Gastroesophageal sphincter (tissue), 4 donors: ENCODE data around the gene CCDC73. TPM values are rescaled to one million over a fixed set of nuclear protein-coding genes. Genes with fewer than 3 reads are reported as not detected.

Source experiments
- ATAC-seq: fragments of 150-250 bp; one replicate; pipeline ENCODE4 v1.9.1; 2016; ENCODE audit warnings: mild to moderate bottlenecking, moderate library complexity
- H3K27ac ChIP-seq, 4 donors: fragments of 200-600 bp; sonication (generic) in 3 of 4; 1 replicate in 3 of 4; 2 replicates in 1 of 4; pipeline ENCODE4 v1.5.1; 2016 to 2019
- H3K27me3 ChIP-seq: fragments of 200-600 bp; sonication (generic); one replicate; pipeline ENCODE4 v1.5.1; 2019
- H3K36me3 ChIP-seq, 2 donors: fragments of 200-600 bp; sonication (generic); one replicate each; pipeline ENCODE4 v1.5.1; 2019; ENCODE audit warnings: control low read depth in 1 of 2
- H3K4me1 ChIP-seq, 3 donors: fragments of 200-600 bp; sonication (generic); 1 replicate in 2 of 3; 2 replicates in 1 of 3; pipeline ENCODE4 v1.5.1; 2016 to 2019; ENCODE audit warnings: control low read depth in 2 of 3
- H3K4me3 ChIP-seq, 2 donors: fragments of 200-600 bp; sonication (generic); one replicate each; pipeline ENCODE4 v1.5.1; 2019; ENCODE audit warnings: mild to moderate bottlenecking in 1 of 2, moderate library complexity in 1 of 2
- H3K9me3 ChIP-seq, 3 donors: fragments of 200-600 bp; sonication (generic); one replicate each; pipeline ENCODE4 v1.5.1; 2017 to 2019; ENCODE audit warnings: control low read depth in 2 of 3
- CTCF ChIP-seq, 4 experiments: fragments of 200-600 bp in 2 of 4; fragments of 450-650 bp in 2 of 4; sonication (generic) in 1 of 4; IDR thresholded peaks; one replicate each; pipeline ENCODE4 v1.5.1; 2017 to 2019; ENCODE audit warnings: antibody characterized with exemption in 4 of 4, mild to moderate bottlenecking in 2 of 4, moderate library complexity in 2 of 4
- EP300 ChIP-seq: sonication (generic); formaldehyde crosslinking; IDR thresholded peaks from one replicate; pipeline ENCODE4 v1.6.1; 2017; ENCODE audit warnings: antibody characterized with exemption, mild to moderate bottlenecking
- POLR2A ChIP-seq, 2 donors: fragments of 450-650 bp; IDR thresholded peaks; one replicate each; pipeline ENCODE4 v1.6.1; 2017; ENCODE audit warnings: antibody characterized with exemption in 2 of 2, mild to moderate bottlenecking in 2 of 2, moderate library complexity in 1 of 2
- POLR2AphosphoS5 ChIP-seq: sonication (generic); formaldehyde crosslinking; IDR thresholded peaks from one replicate; pipeline ENCODE4 v1.6.1; 2017; ENCODE audit warnings: antibody characterized with exemption
- WGBS, 2 donors: methylation state at CpG; one replicate each; pipeline ENCODE4 v1.1.5; 2018; ENCODE audit warnings: low coverage in 1 of 2; 5-methylcytosine and 5-hydroxymethylcytosine counted together
- total RNA-seq, 4 donors: library from RNA; depleted of rRNA; stranded (reverse); fragments of >200 nt; gene quantifications; one replicate each; pipeline ENCODE4 v1.1.0, GENCODE V29; 2016

CCDC73 gene
- total RNA-seq, 4 donors from 2014 or later, result not detected

- Histone ChIP-seq H3K9me3 (no peaks in the 10 kb centered on the region), H3K27me3 (peaks cover 22% of the 10 kb centered on the region), H3K4me1 (no peaks in the 10 kb centered on the region), H3K27ac (no peak overlapping the region), H3K4me3 (no peak overlapping the region), H3K36me3 (no peaks in the 10 kb centered on the region)
- WGBS, 2 donors, result 37 to 64% methylated on average over 1 to 2 of the region's 2 CpGs
- no peak for TF ChIP-seq CTCF (IDR thresholded peaks at IDR 0.05)
- TF ChIP-seq POLR2A (IDR thresholded peaks at IDR 0.05), result no peak
- TF ChIP-seq EP300, result no peak
- TF ChIP-seq POLR2AphosphoS5, result no peak
- ATAC-seq, result no peak
These were observed 219.4 kb downstream of the CCDC73 start for GRCh38 chr11:32575070-32575469.

- H3K4me3 ChIP-seq, result no peak overlapping the region
- no peak overlapping the region for H3K27ac ChIP-seq
- ATAC-seq, result no peak
- H3K9me3 ChIP-seq, result no peaks in the 10 kb centered on the region
- no peaks in the 10 kb centered on the region for H3K36me3 ChIP-seq
- no peaks in the 10 kb centered on the region for H3K4me1 ChIP-seq
- TF ChIP-seq CTCF (IDR thresholded peaks at IDR 0.05), result no peak
- TF ChIP-seq POLR2A (IDR thresholded peaks at IDR 0.05), result no peak
- TF ChIP-seq POLR2AphosphoS5, result no peak
- TF ChIP-seq EP300, result no peak
- WGBS, 2 donors, result 43 to 65% methylated on average over 3 to 4 of the region's 4 CpGs
- peaks cover 26% of the 10 kb centered on the region for H3K27me3 ChIP-seq
These were observed 220.0 kb downstream of the CCDC73 start for GRCh38 chr11:32574421-32574820.

- TF ChIP-seq POLR2A (IDR thresholded peaks at IDR 0.05) (no peak), POLR2AphosphoS5 (no peak), EP300 (no peak), CTCF (IDR thresholded peaks at IDR 0.05) (no peak)
- Histone ChIP-seq H3K4me1 (no peaks in the 10 kb centered on the region), H3K36me3 (no peaks in the 10 kb centered on the region), H3K4me3 (no peak overlapping the region), H3K27me3 (peaks cover 26% of the 10 kb centered on the region), H3K27ac (no peak overlapping the region), H3K9me3 (no peaks in the 10 kb centered on the region)
- no peak for ATAC-seq
- WGBS, 2 donors, result 75 to 83% methylated on average over 3 to 4 of the region's 4 CpGs
These were observed 221.2 kb downstream of the CCDC73 start for GRCh38 chr11:32573228-32573627.

GRCh38 chr11:32571039-32571438 is 223.4 kb downstream of the CCDC73 start:
- Histone ChIP-seq H3K36me3 (no peaks in the 10 kb centered on the region), H3K4me1 (no peaks in the 10 kb centered on the region), H3K27ac (no peak overlapping the region), H3K4me3 (no peak overlapping the region), H3K27me3 (peaks cover 22% of the 10 kb centered on the region), H3K9me3 (no peaks in the 10 kb centered on the region)
- no peak for ATAC-seq
- WGBS, 2 donors, result 26 to 28% methylated on average over 6 to 10 of the region's 10 CpGs
- TF ChIP-seq CTCF (IDR thresholded peaks at IDR 0.05) (no peak), POLR2A (IDR thresholded peaks at IDR 0.05) (no peak), EP300 (no peak), POLR2AphosphoS5 (no peak)

GRCh38 chr11:32569313-32569881 is 225.1 kb downstream of the CCDC73 start:
- Histone ChIP-seq H3K4me3 (no peak overlapping the region), H3K27ac (no peak overlapping the region), H3K36me3 (no peaks in the 10 kb centered on the region), H3K4me1 (no peaks in the 10 kb centered on the region), H3K9me3 (no peaks in the 10 kb centered on the region), H3K27me3 (peaks cover 17% of the 10 kb centered on the region)
- WGBS, 2 donors, result 43 to 45% methylated on average over 2 of the region's 4 CpGs
- ATAC-seq, result no peak
- TF ChIP-seq POLR2AphosphoS5 (no peak), EP300 (no peak)
